ENCODE measurements around the gene STX5. TPM values are rescaled to one million over a fixed set of nuclear protein-coding genes. Genes with fewer than 3 reads are reported as not detected.

STX5 gene
- total and polyA plus RNA-seq, 2 experiments from 2014 or later: 38.5 to 53.6 TPM

- DNase-seq (ENCODE audit: low read depth in 1 of 2, low spot score in 1 of 2): no peak
- H3K27me3 ChIP-seq: no peaks in the 10 kb centered on the region
- no peaks in the 10 kb centered on the region for H3K9me3 ChIP-seq (ENCODE audit: low read depth)
- peaks cover 9% of the 10 kb centered on the region for H3K4me1 ChIP-seq (ENCODE audit: low read depth)
- TF ChIP-seq CTCF (IDR thresholded peaks at IDR 0.05; ENCODE audit: low read depth, low read length): no peak
- H3K36me3 ChIP-seq: peaks cover 66% of the 10 kb centered on the region
- H3K27ac ChIP-seq: no peak overlapping the region
- no peak overlapping the region for H3K4me3 ChIP-seq
Observed at GRCh38 chr11:62796281-62796680, 35.6 kb downstream of the STX5 start.

- Histone ChIP-seq H3K27ac (peak overlapping the region; percentile 97), H3K36me3 (peaks cover 52% of the 10 kb centered on the region), H3K27me3 (no peaks in the 10 kb centered on the region), H3K9me3 (ENCODE audit: low read depth) (no peaks in the 10 kb centered on the region), H3K4me1 (ENCODE audit: low read depth) (peaks cover 16% of the 10 kb centered on the region), H3K4me3 (no peak overlapping the region)
- DNase-seq (ENCODE audit: low read depth in 1 of 2, low spot score in 1 of 2): no peak
- TF ChIP-seq CTCF (IDR thresholded peaks at IDR 0.05; ENCODE audit: low read depth, low read length): no peak
Observed at GRCh38 chr11:62794201-62794775, 37.6 kb downstream of the STX5 start.

GRCh38 chr11:62792202-62792575, 39.7 kb downstream of the STX5 start:
- H3K4me1 ChIP-seq (ENCODE audit: low read depth): peaks cover 16% of the 10 kb centered on the region
- H3K36me3 ChIP-seq: peaks cover 39% of the 10 kb centered on the region
- no peaks in the 10 kb centered on the region for H3K27me3 ChIP-seq
- peak overlapping the region; percentile 97 for H3K27ac ChIP-seq
- no peaks in the 10 kb centered on the region for H3K9me3 ChIP-seq (ENCODE audit: low read depth)
- H3K4me3 ChIP-seq: peak overlapping the region; percentile 92
- no peak for TF ChIP-seq CTCF (IDR thresholded peaks at IDR 0.05; ENCODE audit: low read depth, low read length)
- peak in 1 of 2 donors; percentile 94 for DNase-seq (ENCODE audit: low read depth in 1 of 2, low spot score in 1 of 2)

- Histone ChIP-seq H3K36me3 (peaks cover 33% of the 10 kb centered on the region), H3K4me1 (ENCODE audit: low read depth) (peaks cover 16% of the 10 kb centered on the region), H3K27me3 (no peaks in the 10 kb centered on the region), H3K9me3 (ENCODE audit: low read depth) (no peaks in the 10 kb centered on the region), H3K4me3 (peak within 1 kb of the TSS; percentile 92), H3K27ac (peak within 1 kb of the TSS; percentile 97)
- no peak for TF ChIP-seq CTCF (IDR thresholded peaks at IDR 0.05; ENCODE audit: low read depth, low read length)
- DNase-seq (ENCODE audit: low read depth in 1 of 2, low spot score in 1 of 2): peak; percentile 84 to 91
Observed at GRCh38 chr11:62791501-62792201, 40.2 kb downstream of the STX5 start, which contains the start of gene TMEM223. Gene TMEM223, minus strand, starts transcription at chr11:62792006. Its CDS starts 12 bp downstream, at chr11:62791994.

GRCh38 chr11:62789576-62789975, 42.3 kb downstream of the STX5 start:
- no peak for DNase-seq (ENCODE audit: low read depth in 1 of 2, low spot score in 1 of 2)
- Histone ChIP-seq H3K27ac (peak overlapping the region; percentile 10), H3K4me3 (no peak overlapping the region), H3K36me3 (peaks cover 12% of the 10 kb centered on the region), H3K9me3 (ENCODE audit: low read depth) (no peaks in the 10 kb centered on the region), H3K27me3 (no peaks in the 10 kb centered on the region), H3K4me1 (ENCODE audit: low read depth) (peaks cover 20% of the 10 kb centered on the region)
- no peak for TF ChIP-seq CTCF (IDR thresholded peaks at IDR 0.05; ENCODE audit: low read depth, low read length)
